Globus pallidus (tissue), 1 donor: ENCODE measurements around the gene LEPR.
A peak's percentile ranks its signal among the peaks of the same experiment; 100 is the strongest.

Experiments used
- DNase-seq: peaks from one replicate; pipeline ENCODE4 v3.0.0-alpha.2; 2015; ENCODE audit warnings: low spot score

Gene LEPR

GRCh38 chr1:65412256-65412983 lies 8.0 kb upstream of the LEPR start:
- no peak for DNase-seq

GRCh38 chr1:65412984-65413375 lies 7.5 kb upstream of the LEPR start:
- DNase-seq: no peak

- DNase-seq: no peak
Observed at GRCh38 chr1:65414538-65414937, 5.9 kb upstream of the LEPR start.

- no peak for DNase-seq
Observed at GRCh38 chr1:65416767-65417166, 3.7 kb upstream of the LEPR start.

GRCh38 chr1:65417729-65418128 lies 2.7 kb upstream of the LEPR start:
- no peak for DNase-seq

- no peak for DNase-seq
Observed at GRCh38 chr1:65418522-65419185, 1.8 kb upstream of the LEPR start.

GRCh38 chr1:65419681-65420589 lies 533 bp upstream of the LEPR start:
- DNase-seq: peak; percentile 97

GRCh38 chr1:65421351-65422025 lies 1.0 kb downstream of the LEPR start:
- no peak for DNase-seq

DNA sequence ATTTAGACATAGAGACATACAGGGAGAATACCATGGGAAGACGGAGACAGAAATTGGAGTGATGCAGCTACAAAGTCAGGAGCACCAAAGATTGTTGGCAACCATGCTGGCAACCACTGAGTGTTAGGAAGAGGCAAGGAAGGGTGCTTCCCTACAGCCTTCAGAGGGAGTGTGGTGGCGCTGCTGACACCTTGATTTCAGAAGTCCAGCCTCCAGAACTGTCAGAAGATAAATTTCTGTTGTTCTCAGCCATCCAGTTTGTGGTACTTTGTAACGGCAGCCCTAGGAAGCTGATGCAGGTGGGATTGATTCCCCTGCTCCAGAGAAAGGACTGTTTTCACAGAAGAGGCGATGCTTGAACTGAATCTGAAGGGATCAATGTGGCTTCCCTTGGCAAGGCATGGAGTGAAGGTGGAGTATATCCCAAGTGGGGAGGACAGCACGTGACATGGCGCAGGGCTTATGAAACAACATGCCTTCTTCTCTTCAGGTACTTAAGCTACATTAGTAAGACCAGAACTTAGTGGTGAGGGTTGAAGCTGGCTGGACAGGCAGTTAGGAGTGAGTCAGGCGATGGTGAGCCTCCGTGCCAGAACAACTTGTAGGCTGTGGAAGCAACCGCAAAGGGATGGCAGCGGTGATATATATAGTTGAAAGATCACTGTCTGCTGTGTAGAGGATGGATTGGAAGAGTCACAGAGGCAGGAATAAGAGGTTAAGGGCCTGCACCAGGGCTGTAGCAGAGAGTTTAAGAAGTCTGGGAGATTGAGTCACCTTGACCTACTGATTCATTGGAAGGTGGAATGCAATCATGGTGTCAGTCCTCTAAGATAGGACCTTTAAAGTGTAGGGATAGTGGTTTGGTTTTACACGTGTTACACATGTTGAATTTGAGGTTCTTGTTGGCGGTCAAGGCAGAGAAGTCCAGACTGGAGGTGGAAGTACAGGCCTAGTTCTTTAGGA lies 2.1 kb downstream of the LEPR start:
- no peak for DNase-seq

- no peak for DNase-seq
Observed at GRCh38 chr1:65423884-65424572, 3.6 kb downstream of the LEPR start.

- no peak for DNase-seq
Observed at GRCh38 chr1:65424573-65424889, 4.1 kb downstream of the LEPR start.

DNA sequence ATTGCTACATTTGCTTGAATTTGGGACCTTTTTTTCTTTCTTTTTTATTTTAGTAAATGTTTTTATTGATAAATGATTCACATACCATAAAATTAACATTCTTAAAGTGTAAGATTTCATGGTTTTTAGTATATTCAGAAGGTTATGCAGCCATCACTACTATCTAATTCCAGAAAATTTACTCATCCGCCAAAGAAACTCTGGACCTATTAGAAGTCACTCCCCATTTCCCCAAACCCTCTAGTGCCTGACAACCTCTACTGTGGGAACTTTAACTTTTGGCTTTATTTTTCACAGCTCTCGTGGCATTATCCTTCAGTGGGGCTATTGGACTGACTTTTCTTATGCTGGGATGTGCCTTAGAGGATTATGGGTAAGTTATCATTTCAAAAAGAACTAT lies 4.5 kb downstream of the LEPR start:
- no peak for DNase-seq

DNA sequence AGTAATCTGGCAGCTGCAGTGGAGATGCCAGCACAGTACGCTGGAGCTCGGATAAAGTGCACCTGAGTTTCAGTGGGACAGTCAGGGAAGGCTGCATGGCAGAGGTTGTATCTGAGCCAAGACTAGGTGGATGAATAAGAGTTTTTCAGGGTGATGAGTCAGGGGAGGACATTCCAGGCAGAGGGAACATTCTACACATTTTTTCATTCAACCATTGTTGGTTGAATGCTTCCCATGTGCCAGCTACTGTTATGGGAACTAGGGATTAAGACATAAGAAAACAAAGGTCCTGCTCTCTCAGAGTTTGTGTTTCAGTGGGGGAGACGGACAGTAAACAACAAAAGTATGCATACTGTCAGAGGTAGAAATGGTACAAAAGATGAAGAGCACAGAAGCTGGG lies 5.2 kb downstream of the LEPR start:
- no peak for DNase-seq

- DNase-seq: no peak
Observed at GRCh38 chr1:65429078-65429477, 8.6 kb downstream of the LEPR start.

GRCh38 chr1:65429806-65430205 lies 9.3 kb downstream of the LEPR start:
- DNase-seq: no peak

DNA sequence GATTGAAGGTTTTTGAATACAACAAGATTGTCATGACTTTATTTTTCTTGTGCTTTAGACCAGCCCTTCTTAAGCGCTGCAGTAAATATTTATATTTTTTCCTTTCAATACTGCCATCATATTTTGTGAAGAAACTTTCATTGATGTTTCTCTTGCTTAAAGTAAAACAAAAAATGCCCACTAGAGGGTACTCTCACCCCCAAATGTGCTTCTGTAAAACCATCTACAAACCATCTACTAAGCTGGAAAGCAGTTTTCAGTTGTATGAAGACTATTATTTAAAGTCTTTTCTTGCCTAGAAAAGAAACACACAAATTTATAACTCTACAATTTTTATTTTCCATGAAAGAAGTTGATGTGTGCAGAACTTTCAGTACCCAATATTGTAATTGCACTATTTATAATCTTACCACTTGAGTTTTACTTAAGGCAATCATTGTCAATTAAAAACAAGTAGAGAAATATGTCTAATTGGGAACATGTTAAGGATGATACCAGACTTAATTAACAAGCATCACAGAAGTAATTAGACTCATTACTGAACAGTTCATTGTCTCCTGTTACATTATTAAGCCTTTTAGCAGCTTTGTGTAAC lies 10.7 kb downstream of the LEPR start:
- DNase-seq: peak; percentile 66

DNA sequence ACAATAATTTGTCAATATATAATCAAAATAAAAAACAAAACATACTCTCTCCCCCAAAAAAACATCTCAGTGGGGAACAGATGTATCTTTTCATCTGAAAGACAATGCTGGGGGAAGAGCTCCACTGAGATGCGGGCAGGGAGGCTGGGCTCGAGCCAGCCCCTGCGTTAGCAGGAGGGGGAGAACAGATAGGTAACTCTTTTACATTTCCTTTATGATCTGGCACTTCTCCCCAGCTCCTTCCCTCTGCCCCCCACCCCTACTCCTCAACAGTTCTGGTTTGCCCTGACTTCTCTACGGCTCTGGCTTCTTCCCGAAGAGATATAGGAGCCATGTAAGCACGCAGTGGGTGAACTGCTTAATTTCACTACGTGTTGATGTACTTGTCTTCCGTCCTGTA lies 12.4 kb downstream of the LEPR start:
- no peak for DNase-seq

DNA sequence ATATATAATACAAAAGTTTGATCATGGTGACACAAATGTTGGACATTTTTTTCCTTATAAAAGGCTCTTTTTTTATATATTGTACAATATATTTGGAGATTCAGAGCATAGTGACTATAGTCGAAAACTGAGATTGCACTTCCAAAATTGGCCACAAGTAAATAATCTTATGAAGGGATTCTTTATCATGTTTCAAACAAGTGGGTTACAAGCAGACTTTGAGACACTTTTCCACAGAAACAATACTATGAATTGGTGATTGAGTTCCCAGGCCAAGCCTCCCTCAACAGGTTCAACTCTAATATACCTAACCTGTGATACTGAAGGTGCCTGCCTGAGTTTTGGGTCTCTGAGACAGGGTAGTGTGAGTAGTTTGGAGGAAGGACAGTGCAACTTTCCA lies 13.8 kb downstream of the LEPR start:
- DNase-seq: no peak

GRCh38 chr1:65434760-65435159 lies 14.3 kb downstream of the LEPR start:
- no peak for DNase-seq

- DNase-seq: no peak
Observed at GRCh38 chr1:65435987-65436386, 15.5 kb downstream of the LEPR start.
